Duodenal mucosa (tissue), 2 donors: ENCODE measurements around the gene UACA.
"Not testable (repeated sequence)": the region's sequence is repeated elsewhere in the genome, so short reads cannot be mapped to it uniquely, and the experiment has no call there.

ENCODE experiments used
- H3K27ac ChIP-seq: one replicate; pipeline ENCODE4 v1.7.0; 2013; ENCODE audit warnings: low read depth, low read length
- H3K27me3 ChIP-seq, 2 donors: one replicate each; pipeline ENCODE4 v1.7.0; 2013; ENCODE audit warnings: low read length in 2 of 2, control low read depth in 1 of 2; ENCODE audit not compliant: insufficient read depth in 2 of 2, control insufficient read depth in 1 of 2
- H3K36me3 ChIP-seq, 2 donors: one replicate each; pipeline ENCODE4 v1.7.0; 2013; ENCODE audit warnings: low read length in 2 of 2, control low read depth in 1 of 2; ENCODE audit not compliant: insufficient read depth in 2 of 2, control insufficient read depth in 1 of 2
- H3K4me1 ChIP-seq, 2 donors: one replicate each; pipeline ENCODE4 v1.7.0; 2013; ENCODE audit warnings: low read length in 2 of 2, control low read depth in 1 of 2; ENCODE audit not compliant: insufficient read depth in 2 of 2, control insufficient read depth in 1 of 2
- H3K4me3 ChIP-seq, 2 donors: one replicate each; pipeline ENCODE4 v1.7.0; 2013; ENCODE audit warnings: low read length in 2 of 2, low read depth in 1 of 2
- H3K9ac ChIP-seq, 2 donors: one replicate each; pipeline ENCODE4 v1.7.0; 2013; ENCODE audit warnings: low read length in 2 of 2, low read depth in 1 of 2
- H3K9me3 ChIP-seq, 2 donors: one replicate each; pipeline ENCODE4 v1.7.0; 2013; ENCODE audit warnings: low read length in 2 of 2, control low read depth in 1 of 2; ENCODE audit not compliant: control insufficient read depth in 1 of 2

UACA gene

GRCh38 chr15:70763120-70763949 lies at the start of gene UACA:
UACA (minus strand) TSS chr15:70763558; CDS start chr15:70763407, 151 bp downstream.
- Histone ChIP-seq H3K36me3 (no peaks in the 10 kb centered on the region), H3K9me3 (no peaks in the 10 kb centered on the region), H3K27me3 (no peaks in the 10 kb centered on the region), H3K27ac (peak within 1 kb of the TSS; percentile 93), H3K4me1 (peaks cover 11 to 29% of the 10 kb centered on the region in 2 donors), H3K9ac (peak within 1 kb of the TSS; percentile 78 to 79), H3K4me3 (peak within 1 kb of the TSS; percentile 80 to 84)

GRCh38 chr15:70812827-70813364 lies 49.5 kb upstream of the UACA start:
- H3K27ac ChIP-seq = no peak overlapping the region
- no peak overlapping the region for H3K9ac ChIP-seq
- H3K9me3 ChIP-seq = no peaks in the 10 kb centered on the region
- no peaks in the 10 kb centered on the region for H3K4me1 ChIP-seq
- H3K27me3 ChIP-seq = no peaks in the 10 kb centered on the region
- no peaks in the 10 kb centered on the region for H3K36me3 ChIP-seq
- no peak overlapping the region for H3K4me3 ChIP-seq

GRCh38 chr15:70810916-70811578 lies 47.7 kb upstream of the UACA start:
- H3K27ac ChIP-seq = no peak overlapping the region
- H3K9ac ChIP-seq = no peak overlapping the region

GRCh38 chr15:70806992-70807712 lies 43.8 kb upstream of the UACA start:
- H3K4me1 ChIP-seq = no peaks in the 10 kb centered on the region
- no peak overlapping the region for H3K27ac ChIP-seq

More at GRCh38 chr15:70810916-70811578, 47.7 kb upstream of the UACA start:
- Histone ChIP-seq H3K9me3 (no peaks in the 10 kb centered on the region), H3K4me3 (no peak overlapping the region), H3K4me1 (no peaks in the 10 kb centered on the region), H3K27me3 (no peaks in the 10 kb centered on the region), H3K36me3 (no peaks in the 10 kb centered on the region)

GRCh38 chr15:70804388-70804787 lies 41.0 kb upstream of the UACA start:
- not testable (repeated sequence) for H3K27me3 ChIP-seq, H3K36me3 ChIP-seq, H3K4me3 ChIP-seq, H3K4me1 ChIP-seq, H3K9ac ChIP-seq, H3K27ac ChIP-seq, H3K9me3 ChIP-seq

More at GRCh38 chr15:70806992-70807712, 43.8 kb upstream of the UACA start:
- Histone ChIP-seq H3K9ac (no peak overlapping the region), H3K9me3 (no peaks in the 10 kb centered on the region), H3K4me3 (no peak overlapping the region), H3K36me3 (no peaks in the 10 kb centered on the region), H3K27me3 (no peaks in the 10 kb centered on the region)

GRCh38 chr15:70802629-70803028 lies 39.3 kb upstream of the UACA start:
- no peak overlapping the region for H3K4me3 ChIP-seq
- H3K4me1 ChIP-seq = no peaks in the 10 kb centered on the region
- H3K9me3 ChIP-seq = no peaks in the 10 kb centered on the region
- H3K27me3 ChIP-seq = no peaks in the 10 kb centered on the region
- H3K9ac ChIP-seq = no peak overlapping the region
- H3K36me3 ChIP-seq = no peaks in the 10 kb centered on the region
- no peak overlapping the region for H3K27ac ChIP-seq

GRCh38 chr15:70801109-70801508 lies 37.8 kb upstream of the UACA start:
- Histone ChIP-seq H3K9ac (no peak overlapping the region), H3K27me3 (no peaks in the 10 kb centered on the region), H3K27ac (no peak overlapping the region), H3K4me3 (no peak overlapping the region), H3K36me3 (no peaks in the 10 kb centered on the region), H3K9me3 (no peaks in the 10 kb centered on the region), H3K4me1 (no peaks in the 10 kb centered on the region)

GRCh38 chr15:70799667-70800450 lies 36.5 kb upstream of the UACA start:
- H3K9me3 ChIP-seq = no peaks in the 10 kb centered on the region
- no peak overlapping the region for H3K9ac ChIP-seq
- H3K27me3 ChIP-seq = no peaks in the 10 kb centered on the region
- H3K36me3 ChIP-seq = no peaks in the 10 kb centered on the region
- no peaks in the 10 kb centered on the region for H3K4me1 ChIP-seq
- no peak overlapping the region for H3K4me3 ChIP-seq
- H3K27ac ChIP-seq = no peak overlapping the region

- no peaks in the 10 kb centered on the region for H3K27me3 ChIP-seq
- no peaks in the 10 kb centered on the region for H3K9me3 ChIP-seq
- H3K4me3 ChIP-seq = no peak overlapping the region
- H3K27ac ChIP-seq = no peak overlapping the region
- no peak overlapping the region for H3K9ac ChIP-seq
- no peaks in the 10 kb centered on the region for H3K4me1 ChIP-seq
- no peaks in the 10 kb centered on the region for H3K36me3 ChIP-seq
These were observed 34.1 kb upstream of the UACA start for GRCh38 chr15:70797464-70797863.
